GM12873 (cell line): ENCODE measurements around the gene ELK4.

Experiments
- CTCF ChIP-seq: IDR thresholded peaks from 2 replicates; pipeline ENCODE4 v1.5.1; 2012; ENCODE audit warnings: low read depth, mild to moderate bottlenecking, moderate library complexity, low read length, control low read depth; ENCODE audit not compliant: insufficient read depth; ENCODE audit errors: missing control alignments

The ELK4 gene

DNA sequence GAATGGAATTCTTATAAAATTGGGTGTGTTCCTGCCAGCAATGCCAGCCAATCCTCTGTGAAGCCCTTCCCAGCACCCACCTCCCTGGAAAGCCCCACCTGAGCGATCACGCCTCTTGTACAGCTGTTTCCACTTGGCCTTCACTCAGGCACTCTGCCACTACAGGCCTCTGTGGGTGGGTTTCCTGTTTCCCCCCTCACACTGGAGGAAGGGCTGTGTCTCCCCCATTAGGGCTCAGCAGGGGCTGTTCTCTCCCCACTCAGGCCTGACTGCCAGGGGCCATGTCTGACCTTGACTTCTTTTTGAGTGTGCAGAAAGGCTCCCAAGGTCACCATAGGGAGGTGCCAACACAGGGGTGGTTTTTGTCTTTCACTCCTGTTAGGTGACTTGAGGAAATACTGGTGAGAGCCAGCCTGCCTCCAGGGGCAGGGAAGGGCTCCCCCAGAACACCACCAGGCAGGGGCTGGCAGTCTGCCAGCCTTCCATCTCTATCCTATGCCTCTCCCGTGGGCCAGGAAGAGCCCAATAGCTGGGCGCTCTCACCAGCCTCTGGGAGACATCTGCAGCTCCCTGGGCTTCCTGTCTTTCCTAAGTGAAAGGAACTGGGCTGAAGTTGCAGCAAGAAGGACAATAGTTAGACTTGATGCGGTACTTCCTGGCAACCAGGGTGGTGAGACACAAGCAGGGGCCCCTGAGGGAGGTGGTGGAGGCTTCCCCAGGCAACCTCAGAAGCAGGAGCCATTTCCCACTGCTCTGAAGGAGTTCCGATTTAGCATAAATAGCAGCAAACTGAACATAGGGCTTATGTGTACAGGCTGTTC, 49.1 kb downstream of the ELK4 start:
- no peak for TF ChIP-seq CTCF

DNA sequence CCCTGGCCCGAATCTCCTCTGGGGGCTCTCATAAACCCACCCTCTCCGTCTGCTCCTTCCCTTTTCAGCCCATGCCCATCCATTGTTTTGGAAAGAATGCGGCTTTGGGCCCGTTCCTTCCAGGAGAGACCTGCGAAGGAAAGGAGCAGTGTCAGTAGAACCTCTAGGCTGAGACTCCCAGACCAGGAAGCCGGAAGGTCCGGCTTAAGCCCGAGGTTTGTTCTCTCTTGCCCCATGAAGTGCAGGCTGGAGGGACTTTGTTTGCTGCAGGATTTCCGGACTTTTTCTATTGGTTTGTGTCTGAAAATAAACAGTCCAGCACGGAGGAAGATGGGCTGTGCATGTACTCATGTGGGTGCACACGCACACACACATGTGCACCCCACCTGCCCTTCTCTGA, 49.8 kb downstream of the ELK4 start:
- no peak for TF ChIP-seq CTCF

- TF ChIP-seq CTCF, result no peak
Measured at GRCh38 chr1:205581321-205581980, 50.4 kb downstream of the ELK4 start.

GRCh38 chr1:205580923-205581180, 51.0 kb downstream of the ELK4 start:
- TF ChIP-seq CTCF, result no peak

DNA sequence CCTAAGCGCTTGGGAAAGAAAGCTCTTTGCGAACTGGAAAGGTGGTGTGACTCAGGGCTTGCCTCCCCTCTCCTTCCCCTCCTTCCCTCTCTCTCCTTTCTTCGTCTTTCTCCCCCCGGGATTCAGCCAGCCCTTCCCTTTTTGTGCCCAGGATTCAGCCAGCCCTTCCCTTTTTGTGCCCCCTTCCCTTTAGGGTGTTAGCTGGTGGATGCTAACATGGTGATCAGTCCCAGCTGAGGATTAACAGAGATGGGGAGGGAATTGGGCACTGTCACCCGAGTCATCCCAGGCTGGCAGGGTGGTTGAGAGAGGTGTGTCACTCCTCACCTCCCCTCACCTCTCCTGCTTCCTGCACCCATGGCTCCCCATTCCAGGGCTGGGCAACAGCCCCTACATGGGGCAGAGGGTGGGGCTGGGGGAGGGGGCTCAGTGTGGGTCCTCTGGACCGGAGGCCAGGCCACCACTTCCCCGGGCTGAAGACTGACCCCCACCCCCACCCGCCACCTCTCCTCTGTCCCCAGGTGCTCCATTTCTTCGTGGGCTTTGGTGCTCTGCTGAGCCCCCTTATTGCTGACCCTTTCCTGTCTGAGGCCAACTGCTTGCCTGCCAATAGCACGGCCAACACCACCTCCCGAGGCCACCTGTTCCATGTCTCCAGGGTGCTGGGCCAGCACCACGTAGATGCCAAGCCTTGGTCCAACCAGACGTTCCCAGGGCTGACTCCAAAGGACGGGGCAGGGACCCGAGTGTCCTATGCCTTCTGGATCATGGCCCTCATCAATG, 51.5 kb downstream of the ELK4 start:
- TF ChIP-seq CTCF, result no peak

GRCh38 chr1:205579711-205580110, 52.1 kb downstream of the ELK4 start:
- TF ChIP-seq CTCF, result no peak
